Measurements from ENCODE around the gene KCNC2. TPM values are rescaled to one million over a fixed set of nuclear protein-coding genes. Genes with fewer than 3 reads are reported as not detected.

Gene KCNC2
- total and polyA plus RNA-seq, 7 donors, result 0.01 to 1.2 (median 0.51) TPM; not detected in 3

DNA sequence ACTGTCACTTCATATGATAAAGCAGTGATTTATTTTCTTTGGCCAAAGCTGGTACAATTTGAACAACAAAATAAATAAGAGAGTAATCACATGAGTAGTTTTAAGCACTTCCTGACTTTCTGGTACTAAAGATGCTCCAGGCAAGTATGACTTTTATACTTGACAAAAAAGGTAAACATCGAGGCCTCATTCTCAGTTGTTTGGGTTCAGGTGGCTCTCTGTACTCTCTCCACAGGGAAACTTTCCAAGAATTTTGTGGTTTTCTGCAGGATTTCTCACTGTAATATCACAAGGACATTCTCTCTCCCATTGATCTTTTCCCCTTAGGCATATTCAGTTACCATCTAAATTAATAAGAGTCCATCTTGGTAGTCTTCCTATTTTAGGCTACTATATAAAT is 26.6 kb upstream of the KCNC2 start:
- Histone ChIP-seq H3K27me3 (ENCODE audit: insufficient read depth in 3 of 3, low read length in 2 of 3) (no peaks in the 10 kb centered on the region), H3K36me3 (ENCODE audit: insufficient read depth in 1 of 2, low read depth in 1 of 2) (no peaks in the 10 kb centered on the region), H3K4me3 (no peak overlapping the region), H3K4me1 (no peaks in the 10 kb centered on the region), H3K27ac (no peak overlapping the region), H3K9me3 (no peaks in the 10 kb centered on the region)
- DNase-seq, result no peak
- TF ChIP-seq, protein P1, sequence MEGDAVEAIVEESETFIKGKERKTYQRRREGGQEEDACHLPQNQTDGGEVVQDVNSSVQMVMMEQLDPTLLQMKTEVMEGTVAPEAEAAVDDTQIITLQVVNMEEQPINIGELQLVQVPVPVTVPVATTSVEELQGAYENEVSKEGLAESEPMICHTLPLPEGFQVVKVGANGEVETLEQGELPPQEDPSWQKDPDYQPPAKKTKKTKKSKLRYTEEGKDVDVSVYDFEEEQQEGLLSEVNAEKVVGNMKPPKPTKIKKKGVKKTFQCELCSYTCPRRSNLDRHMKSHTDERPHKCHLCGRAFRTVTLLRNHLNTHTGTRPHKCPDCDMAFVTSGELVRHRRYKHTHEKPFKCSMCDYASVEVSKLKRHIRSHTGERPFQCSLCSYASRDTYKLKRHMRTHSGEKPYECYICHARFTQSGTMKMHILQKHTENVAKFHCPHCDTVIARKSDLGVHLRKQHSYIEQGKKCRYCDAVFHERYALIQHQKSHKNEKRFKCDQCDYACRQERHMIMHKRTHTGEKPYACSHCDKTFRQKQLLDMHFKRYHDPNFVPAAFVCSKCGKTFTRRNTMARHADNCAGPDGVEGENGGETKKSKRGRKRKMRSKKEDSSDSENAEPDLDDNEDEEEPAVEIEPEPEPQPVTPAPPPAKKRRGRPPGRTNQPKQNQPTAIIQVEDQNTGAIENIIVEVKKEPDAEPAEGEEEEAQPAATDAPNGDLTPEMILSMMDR (IDR thresholded peaks at IDR 0.05), result no peak
- 44 to 91% (median 81%) methylated on average over 1 of the region's 1 CpG for WGBS, 3 donors
- intact Hi-C loops (cut with DNase I), result no loop called here
- no peak for ATAC-seq

DNA sequence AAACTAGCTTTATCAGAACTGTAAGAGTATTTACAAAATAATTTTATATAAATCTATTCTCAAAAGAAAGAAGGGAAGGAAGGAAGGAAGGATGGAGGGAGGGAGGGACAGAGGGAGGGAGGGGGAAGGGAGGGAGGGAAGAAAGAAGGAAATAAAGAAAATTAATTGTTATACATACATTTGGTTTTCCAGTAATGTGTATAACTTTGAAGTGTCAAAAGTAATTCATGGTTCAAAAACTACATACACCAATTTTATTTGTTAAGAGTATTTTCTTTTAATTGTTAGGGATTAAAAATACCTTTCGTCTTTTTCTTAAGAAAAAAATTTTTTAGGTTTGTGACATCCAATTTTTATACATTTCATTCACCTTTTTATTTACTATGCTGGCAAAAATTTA is 17.5 kb upstream of the KCNC2 start:
- Histone ChIP-seq H3K9me3 (peaks cover 8% of the 10 kb centered on the region), H3K4me3 (no peak overlapping the region), H3K27me3 (ENCODE audit: insufficient read depth in 3 of 3, low read length in 2 of 3) (no peaks in the 10 kb centered on the region), H3K27ac (no peak overlapping the region), H3K36me3 (ENCODE audit: insufficient read depth in 1 of 2, low read depth in 1 of 2) (no peaks in the 10 kb centered on the region), H3K4me1 (no peaks in the 10 kb centered on the region)
- 83 to 87% (median 86%) methylated on average over 1 of the region's 1 CpG for WGBS, 3 donors
- no peak for DNase-seq
- TF ChIP-seq, protein P1 (IDR thresholded peaks at IDR 0.05), result no peak
- intact Hi-C loops (cut with DNase I), result no loop called here
- no peak for ATAC-seq

DNA sequence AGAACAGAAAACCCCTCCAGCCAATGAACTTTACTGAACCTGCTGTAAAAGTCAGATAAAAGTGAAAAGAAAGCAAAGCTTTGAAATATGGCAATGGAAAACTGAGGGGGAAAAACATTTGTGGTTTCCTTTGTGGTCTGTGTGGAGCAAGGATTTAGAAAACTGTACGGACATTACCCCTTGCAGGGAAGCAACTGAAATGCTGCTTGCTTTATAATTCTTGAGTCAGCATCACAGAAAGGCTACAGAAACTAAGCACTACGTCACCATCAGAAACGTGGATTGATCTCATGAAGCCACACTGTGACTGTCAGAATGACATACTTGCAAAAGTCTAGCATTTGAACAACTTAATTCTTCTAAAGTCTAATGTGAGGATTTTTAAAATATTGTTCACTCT is 2.4 kb upstream of the KCNC2 start:
- Histone ChIP-seq H3K4me3 (no peak overlapping the region), H3K9me3 (no peaks in the 10 kb centered on the region), H3K27me3 (ENCODE audit: insufficient read depth in 3 of 3, low read length in 2 of 3) (peaks cover 0 to 39% (median 21%) of the 10 kb centered on the region in 3 donors), H3K36me3 (ENCODE audit: insufficient read depth in 1 of 2, low read depth in 1 of 2) (no peaks in the 10 kb centered on the region), H3K27ac (no peak overlapping the region), H3K4me1 (no peaks in the 10 kb centered on the region)
- intact Hi-C loops (cut with DNase I), result no loop called here
- no peak for ATAC-seq
- no peak for DNase-seq
- TF ChIP-seq, protein P1 (IDR thresholded peaks at IDR 0.05), result no peak
- 44 to 54% (median 50%) methylated on average over 3 of the region's 3 CpGs for WGBS, 3 donors

DNA sequence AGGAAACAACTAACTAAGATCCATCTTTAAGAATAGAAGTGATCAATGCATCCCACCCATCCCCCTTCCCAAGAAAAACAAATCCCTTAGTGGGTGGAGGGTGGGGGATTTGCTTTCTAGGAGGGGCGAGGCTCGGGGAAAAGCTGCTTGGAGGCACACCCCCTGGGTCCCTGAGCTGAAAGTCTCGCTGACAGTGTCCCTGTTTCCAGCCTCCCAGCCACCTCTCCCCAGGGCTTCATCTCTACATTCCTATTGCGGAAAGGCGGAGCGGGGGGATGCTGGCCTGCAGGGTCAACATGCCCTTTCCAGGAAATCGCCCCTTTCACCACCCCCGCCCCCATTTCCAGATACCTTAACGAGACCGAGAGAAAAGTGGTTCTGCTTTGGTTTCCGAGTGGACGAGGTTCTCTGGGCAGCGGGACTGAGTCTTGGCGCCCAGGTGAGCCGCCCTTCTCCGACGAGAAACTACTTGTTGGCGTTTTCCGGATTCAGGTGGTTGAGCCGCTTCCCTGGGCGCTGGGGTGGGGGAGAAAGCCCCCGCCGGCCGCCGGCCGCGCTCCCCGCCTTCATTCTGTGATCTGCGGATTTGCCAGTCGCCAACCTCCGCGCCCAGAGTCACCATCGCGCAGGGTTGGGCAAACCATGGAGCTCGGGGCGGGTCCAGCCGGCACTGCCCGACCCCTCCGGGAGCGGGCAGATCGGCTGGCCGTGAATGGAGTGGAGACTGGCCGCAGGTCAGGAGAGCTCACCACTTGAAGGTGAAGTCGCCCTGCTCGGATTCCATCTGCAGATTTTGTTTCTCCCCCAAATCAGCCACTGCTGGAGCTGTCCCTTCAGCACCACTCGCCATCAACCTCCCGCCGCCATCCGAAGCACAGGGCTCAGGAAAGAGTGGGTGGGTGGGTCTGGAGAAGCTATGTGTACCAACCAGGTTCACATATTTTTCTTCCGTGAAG is 505 bp downstream of the KCNC2 start:
- no peaks in the 10 kb centered on the region for H3K9me3 ChIP-seq
- H3K4me3 ChIP-seq, result no peak overlapping the region
- intact Hi-C loops (cut with DNase I), result no loop called here
- ATAC-seq (no peak), DNase-seq (peak in 1 of 2 donors; percentile 11)
- no peak overlapping the region for H3K27ac ChIP-seq
- H3K27me3 ChIP-seq (ENCODE audit: insufficient read depth in 3 of 3, low read length in 2 of 3), result peaks cover 4 to 49% (median 25%) of the 10 kb centered on the region in 3 donors
- no peaks in the 10 kb centered on the region for H3K4me1 ChIP-seq
- TF ChIP-seq, protein P1 (IDR thresholded peaks at IDR 0.05), result no peak
- no peaks in the 10 kb centered on the region for H3K36me3 ChIP-seq (ENCODE audit: insufficient read depth in 1 of 2, low read depth in 1 of 2)
- 1 to 2% (median 2%) methylated on average over 49 to 50 of the region's 50 CpGs for WGBS, 3 donors

Measured in psoas muscle (tissue), 8 donors.